HG03108 (cell line): ENCODE results near the gene GPR31.

Source experiments
- ATAC-seq: cut with Tn5 transposase; IDR thresholded peaks from one replicate; pipeline ENCODE4 v1.9.1; 2021; ENCODE audit warnings: moderate library complexity; ENCODE audit not compliant: unreplicated experiment

Gene GPR31

DNA sequence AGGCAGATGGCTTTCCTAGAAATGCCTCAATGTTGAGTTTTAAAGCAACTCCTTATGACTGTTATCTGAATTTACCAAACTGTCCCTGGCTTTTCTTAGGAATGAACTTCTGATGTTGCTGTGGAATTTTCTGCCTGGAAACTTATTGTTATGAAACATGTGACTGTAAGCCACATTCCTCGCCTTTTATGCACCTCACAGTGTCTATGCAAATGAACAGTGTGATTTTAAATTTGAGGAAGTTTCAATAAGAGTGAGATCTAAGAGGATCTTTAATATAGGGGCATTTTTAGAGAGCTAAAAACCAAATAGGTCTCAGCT, 37.2 kb downstream of the GPR31 start:
- ATAC-seq, result no peak

DNA sequence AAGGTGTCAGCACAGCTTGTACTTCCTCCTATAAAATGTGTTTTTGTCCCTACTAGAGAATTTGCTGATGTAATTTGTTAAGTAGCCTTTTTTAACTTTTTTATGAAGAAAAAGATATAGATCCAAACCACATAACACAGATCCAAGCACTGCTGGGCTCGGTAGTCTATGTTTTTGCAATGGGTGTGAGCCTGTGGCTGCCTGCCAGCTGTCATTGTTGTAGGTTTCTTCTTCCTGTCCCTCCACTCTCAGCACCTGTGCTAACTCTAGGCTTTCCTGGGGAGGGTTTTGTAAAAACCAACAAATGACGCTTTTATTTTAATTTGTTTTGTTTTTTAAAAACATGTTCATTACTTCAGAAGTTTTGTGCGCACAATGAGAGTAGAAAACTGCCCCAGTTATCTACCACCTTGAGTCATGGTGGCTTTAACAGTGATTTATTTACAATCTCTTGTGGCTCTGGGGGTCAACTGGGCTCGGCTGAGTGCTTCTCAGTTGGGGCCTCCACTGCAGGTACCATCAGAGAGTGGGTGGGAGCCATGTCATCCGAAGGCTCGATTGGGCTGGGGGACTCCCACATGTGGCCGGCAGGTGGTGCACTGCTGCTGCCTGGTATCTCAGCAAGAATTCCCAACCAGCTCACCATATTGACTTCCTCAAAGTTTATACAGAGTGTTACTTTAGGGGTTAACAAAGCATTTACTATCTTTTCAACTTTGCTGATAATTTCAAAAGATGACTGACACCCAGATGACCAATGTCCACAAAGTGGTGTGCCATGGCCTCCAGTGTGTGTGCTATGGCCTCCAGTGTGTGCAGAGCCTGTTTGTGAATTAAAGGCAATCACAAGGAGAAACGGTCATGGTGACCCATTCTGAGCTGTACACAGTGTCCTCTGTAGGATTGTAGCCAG, 37.9 kb downstream of the GPR31 start:
- no peak for ATAC-seq

DNA sequence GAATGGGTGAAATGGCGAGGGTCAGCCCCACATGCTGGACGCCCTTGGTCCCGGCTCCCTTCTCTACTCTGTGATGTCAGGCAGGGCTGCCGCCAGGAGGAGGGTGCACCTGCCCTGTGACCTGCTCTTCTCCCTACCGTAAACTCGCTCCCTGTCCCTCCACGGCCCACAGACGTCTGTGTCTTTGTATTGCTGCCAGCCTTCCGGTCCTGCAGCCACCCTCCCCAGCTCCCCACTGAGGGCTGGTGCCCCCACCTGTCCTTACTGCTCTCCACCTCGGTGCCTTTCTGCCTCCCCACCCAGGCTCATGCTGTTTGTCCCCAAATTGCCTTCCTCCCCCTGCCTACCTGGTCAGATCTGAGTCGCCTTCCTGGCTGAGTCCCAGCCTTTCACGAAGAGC, 38.9 kb downstream of the GPR31 start:
- ATAC-seq, result no peak

DNA sequence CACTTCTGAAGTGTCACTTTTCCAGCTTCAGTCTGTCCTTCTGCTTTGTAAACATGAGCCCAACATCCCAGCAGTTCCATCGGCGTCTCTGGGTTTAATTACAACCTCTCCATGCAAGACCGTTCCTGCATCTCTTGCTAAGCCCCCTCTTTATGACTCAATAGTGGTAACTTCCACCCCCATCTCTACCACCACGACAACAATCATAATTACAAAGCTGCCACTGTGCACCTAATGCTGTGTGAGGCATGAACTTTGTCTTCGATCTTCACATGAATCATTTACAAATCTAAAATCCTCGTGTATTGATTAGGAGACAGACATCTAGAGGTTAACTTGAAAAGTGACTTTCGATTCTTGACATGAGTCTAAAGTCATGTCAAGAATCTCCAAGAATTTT, 39.8 kb downstream of the GPR31 start:
- no peak for ATAC-seq

DNA sequence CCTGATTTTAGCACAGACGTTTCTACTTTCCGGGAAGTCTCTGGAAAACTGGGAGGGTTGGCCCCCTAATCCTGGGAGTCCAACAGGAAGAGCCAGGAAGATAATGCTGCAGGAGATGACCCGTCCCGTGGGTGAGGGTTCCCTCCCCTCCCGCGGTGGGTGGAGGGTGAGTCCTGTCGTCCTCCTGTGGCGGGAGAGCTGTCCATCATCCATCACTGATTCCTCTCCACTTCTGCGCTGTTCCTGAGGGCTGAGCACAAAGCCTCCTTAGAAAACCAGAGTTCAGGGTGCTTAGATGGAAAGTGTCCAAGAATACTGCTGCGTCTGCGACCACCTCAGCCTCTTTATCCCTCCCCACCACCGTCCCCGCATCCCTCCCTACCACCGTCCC, 40.9 kb downstream of the GPR31 start:
- no peak for ATAC-seq

DNA sequence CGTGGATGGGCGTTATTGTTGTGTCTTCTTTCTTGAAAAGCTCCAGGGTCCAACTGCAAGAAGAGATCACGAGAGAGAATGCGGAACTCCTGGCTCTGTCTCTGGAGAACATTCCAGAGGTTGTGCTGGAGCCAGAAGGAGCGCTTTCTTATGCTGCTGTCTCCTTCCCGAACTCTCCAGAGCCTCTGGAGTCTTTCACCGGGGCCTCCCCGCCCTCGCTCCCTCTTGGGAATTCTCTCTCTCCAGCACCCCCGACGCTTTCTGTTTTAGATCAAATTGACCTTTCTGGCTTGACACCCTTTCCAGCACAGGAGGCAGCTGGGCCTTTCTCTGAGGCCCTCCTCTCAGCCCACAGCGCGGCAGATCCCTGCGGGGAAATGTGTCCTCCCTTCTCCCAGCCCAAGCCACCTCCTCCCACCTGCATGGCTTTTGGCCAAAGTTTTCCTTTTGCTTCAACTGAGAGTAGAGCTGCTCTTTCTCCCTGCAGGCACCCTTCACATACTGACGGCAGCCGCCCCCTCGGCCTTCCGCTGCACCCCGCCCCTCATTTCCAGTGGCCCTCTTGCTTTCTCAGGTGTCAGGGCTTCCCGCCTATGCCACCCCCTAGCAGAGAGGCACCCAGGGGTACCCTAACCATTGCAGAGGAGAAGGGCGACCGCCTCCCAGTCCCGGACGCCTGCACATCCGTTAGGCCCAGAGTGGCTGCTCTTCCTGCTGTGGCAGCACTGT, 41.5 kb downstream of the GPR31 start:
- ATAC-seq, result no peak

DNA sequence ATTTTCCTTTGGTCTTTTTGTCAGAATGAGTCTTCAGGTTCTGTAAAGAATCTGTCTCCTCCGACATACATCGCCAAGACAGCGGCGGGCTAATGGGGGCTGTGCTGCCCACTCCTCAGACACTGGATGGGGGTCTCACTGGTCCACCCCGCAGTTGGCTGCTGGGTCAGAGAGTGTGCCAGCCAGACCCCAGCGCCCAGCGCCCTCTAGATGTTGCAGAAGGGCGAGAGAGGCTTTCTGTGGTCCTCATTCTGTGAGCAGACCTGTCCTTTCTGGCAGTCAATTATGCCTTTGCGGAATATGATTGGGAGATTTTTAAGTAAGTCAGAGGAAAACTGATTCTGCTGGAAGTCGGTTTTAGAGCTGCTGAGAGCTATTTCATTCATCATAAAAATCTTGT, 42.7 kb downstream of the GPR31 start:
- ATAC-seq, result no peak

DNA sequence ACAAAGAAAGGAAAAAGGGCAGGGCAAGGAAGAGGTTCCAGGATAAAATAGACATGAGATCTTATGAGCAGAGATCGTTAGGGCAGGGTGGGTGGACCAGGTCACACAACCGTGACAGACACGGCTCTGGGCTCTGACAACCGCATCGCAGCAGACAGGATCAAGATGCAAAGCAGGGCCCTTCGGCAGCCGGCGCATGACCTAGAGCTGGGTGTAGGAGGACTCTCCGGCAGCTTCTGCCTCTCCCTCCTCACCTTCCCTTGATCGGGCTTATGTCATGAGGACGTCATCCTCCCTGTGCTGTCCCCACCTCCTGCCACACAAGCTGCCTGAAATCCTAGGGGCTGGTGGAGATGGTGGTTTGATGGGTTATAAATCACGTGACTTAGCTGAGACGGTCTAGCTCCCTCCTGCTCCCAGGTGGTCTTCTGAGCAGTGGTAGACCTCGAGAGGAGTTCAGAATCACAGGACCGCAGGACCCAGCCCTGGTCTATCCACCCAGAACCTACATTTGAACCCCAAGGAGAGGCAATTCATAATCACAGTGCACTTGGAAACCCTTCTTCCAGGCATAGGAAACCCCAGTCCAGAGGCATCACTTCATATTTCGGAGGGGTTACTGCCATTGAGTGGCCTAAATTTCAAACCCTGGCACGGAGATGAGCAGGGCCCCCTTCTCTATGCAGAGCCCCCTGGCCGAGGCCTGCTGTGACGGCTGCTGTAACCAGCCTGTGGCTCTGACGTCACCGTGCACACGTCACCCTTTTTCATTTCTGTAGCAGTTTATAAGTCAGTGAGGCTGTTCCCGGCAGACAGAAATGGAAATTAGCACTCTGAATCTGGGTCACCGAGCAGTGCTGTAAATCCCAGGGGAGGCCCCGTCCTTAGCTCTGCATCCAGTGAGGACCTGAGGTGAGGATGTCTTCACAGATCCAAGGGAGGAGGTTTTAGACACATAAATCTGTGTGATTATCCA, 43.6 kb downstream of the GPR31 start:
- ATAC-seq, result peak; percentile 82

DNA sequence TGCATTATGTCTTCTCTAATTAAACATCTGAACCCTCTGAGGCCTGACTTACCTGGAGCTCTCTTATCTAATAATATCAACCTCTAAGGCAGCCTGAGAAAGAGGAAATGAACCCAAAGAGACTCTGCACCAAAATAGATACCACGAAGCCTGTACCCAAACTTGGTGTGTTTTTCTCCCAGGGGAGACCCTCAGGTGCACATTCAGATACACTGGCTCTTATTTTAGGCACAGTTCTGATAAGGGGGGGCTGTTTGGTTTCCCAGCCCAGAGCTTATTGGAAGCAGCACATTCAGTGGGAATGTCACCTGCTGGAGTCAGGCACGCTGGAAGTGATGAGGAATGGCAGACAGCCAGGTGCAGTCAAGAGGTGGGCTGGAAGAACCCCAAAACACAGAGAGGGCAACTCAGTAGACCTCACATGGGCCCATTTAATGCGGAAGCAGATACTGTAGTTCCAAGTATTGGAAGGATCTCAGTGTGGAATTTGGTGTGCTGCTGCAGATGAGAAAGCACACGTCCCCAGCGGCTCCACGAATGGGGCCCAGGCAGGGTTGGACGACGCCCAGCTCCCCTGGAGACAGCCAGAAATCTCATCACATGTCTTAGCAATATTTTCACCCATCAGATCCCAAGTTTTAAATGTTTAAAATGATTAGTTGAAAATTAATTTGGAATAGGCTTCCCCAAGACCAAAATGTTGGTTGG, 44.6 kb downstream of the GPR31 start:
- peak; percentile 48 for ATAC-seq

DNA sequence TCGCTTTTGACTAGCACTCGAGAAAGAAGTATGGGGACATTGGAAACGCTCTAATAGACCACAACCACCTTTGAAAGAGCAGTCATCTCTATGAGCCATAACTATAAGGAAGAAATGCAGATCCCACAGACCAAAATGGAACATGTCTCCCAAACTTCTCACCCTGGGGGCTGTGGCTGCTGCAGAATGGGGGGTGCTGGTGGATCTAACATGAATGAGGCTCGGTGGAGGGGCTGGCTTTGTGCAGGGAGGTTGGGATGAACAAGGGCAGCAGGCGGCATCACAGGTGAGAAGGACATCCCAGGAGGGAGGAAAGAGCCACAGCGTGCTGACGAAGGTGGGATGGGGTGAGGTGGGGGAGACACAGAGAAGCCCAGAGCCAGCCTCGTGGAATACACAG, 45.4 kb downstream of the GPR31 start:
- no peak for ATAC-seq

DNA sequence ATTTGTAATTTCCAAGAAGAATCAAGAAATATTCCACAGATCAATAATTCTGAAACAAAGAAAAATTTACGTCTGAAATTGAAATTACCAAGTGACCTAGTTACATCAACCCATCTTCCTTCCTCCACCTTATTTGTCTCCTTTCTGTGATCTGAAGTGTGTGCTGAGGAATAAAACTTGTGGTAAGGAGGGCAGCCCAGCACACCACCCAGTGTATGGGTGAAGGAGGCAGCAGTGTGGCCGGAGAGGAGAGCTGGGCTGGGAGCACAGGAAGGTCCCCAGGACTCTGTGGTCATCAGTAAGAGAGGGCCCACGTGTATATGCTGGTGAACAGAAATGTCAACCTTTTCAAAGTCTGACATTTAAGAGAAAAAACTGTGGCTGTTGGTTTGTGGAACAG, 46.2 kb downstream of the GPR31 start:
- ATAC-seq, result no peak

DNA sequence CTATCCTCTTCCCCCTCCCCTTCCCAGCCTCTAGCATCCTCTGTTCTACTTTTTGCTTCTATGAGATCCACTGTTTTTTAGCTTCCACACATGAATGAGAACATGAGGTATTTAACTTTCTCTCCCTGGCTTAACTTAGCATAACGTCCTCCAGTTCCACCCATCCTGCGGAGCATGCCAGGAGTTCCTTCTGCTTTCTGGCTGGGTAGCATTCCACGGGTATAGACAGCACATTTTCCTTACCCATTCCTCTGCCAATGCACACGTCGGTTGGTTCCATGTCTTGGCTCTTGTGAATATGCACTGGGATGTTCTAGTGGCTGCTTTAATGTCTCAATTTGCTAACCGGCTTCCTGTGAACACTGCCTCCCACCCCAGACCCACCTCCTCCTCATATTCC, 48.1 kb downstream of the GPR31 start:
- ATAC-seq, result no peak

DNA sequence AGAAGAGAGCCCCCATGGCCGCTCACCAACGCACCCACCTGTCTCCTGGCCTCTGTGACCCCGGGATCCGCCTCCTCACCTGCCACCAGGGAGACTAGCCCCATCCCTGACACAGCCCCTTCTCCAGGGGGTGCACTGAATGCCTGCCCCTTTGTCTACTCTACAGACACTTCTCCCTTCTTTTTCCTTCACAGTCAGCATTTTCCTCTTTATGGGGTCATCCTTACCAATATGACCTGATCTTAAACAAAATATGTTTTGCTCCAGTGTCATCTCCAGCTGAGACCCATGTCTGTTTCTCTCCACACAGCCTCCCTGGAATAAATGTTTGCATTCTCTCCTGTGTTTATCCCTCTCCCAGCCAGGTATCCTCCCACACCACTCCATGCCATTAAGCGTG, 49.5 kb downstream of the GPR31 start:
- ATAC-seq, result no peak

DNA sequence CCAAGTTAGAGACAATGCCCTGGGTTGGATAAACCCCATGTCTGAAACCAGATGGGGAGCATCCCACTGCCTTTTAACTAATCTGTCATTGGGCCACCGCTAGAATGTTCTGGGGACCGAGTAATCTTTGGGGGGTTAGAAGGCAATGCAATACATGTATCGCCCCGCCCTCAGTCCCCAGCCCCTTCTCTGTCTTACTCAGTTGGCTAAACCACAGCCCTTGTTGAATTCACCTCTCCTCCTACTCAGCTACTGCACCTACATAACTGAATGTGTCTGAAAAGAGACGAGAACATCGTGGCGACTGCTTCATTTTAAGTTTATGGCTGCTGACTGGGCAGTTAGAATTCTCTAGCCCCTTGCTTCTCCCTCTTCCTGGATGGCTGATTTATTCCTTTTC, 50.0 kb downstream of the GPR31 start:
- no peak for ATAC-seq

DNA sequence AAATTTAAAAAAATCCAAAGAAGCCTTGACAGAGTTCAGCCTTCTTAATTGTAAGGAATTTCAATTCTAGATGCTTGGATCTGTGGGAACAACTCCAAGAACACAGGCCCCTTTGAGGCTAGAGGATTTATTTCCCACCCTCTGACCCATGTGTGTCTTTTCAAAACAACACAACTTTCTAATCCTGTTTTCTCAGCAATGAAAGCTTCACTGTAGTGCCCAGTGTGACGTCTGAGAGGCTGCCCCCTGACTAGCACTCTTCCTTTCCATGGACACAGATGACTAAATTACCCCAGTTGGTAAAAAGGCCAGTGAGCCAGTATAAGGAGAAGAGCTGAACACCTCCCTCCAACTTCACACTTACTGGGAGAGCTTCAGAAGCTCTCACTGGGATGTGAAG, 51.4 kb downstream of the GPR31 start:
- ATAC-seq, result no peak
